Measurements from ENCODE around the gene ATP8B3. TPM values are rescaled to one million over a fixed set of nuclear protein-coding genes. Genes with fewer than 3 reads are reported as not detected.
A peak's percentile ranks its signal among the peaks of the same experiment; 100 is the strongest.

ATP8B3 gene
- polyA plus RNA-seq, 1 donor = 0.99 TPM

DNA sequence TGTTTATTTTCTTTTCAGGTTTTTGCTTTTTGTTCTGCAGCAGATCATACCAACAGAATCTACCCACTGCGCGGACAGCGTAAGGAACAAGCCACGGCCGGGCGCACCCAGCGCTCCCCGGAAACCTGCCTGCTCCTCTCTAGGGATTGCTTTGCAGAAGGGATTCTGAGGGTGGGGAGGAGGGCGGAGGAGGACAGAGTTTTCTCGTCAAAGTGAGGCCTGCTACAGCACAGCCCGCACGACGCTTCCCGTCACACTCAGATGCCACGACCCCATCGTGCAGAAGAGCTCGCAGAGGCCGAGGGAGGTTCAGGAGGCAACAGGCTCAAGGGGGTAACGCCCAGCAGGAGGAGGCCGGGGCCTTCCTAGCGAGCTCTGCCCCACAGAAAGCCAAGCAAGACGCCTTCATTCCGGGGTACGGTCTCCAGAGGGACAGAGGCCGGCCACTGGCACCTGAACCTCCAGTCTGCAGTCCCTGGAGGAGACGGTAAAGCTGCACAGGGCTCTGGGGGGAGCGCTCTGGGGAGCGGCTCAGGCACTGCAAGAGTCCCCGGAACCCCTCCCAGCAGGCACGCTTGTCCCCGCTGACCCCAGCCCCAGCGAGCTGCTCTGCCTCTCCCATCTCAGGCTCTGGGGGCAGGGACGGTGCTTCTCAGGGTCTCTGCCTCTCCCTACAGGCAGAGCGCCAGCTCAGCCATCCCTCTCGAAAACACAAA lies 29.3 kb upstream of the ATP8B3 start:
- H3K9me3 ChIP-seq (ENCODE audit: control insufficient read depth, low read depth, low read length) = peaks cover 4% of the 10 kb centered on the region
- H3K27ac ChIP-seq (ENCODE audit: low read length) = no peak overlapping the region
- H3K36me3 ChIP-seq (ENCODE audit: control insufficient read depth, insufficient read depth, low read length) = peaks cover 24% of the 10 kb centered on the region
- no peak for DNase-seq
- H3K4me1 ChIP-seq (ENCODE audit: control insufficient read depth, insufficient read depth, low read length) = peaks cover 18% of the 10 kb centered on the region
- WGBS (ENCODE audit: insufficient coverage, low lambda C conversion rate) = 86% methylated on average over 7 of the region's 35 CpGs
- no peak overlapping the region for H3K4me3 ChIP-seq (ENCODE audit: low read length)
- H3K27me3 ChIP-seq (ENCODE audit: control insufficient read depth, insufficient read depth, low read length) = no peaks in the 10 kb centered on the region

- peaks cover 12% of the 10 kb centered on the region for H3K4me1 ChIP-seq (ENCODE audit: control insufficient read depth, insufficient read depth, low read length)
- no CpG with 5 or more reads among the region's 22 CpGs for WGBS (ENCODE audit: insufficient coverage, low lambda C conversion rate)
- DNase-seq = no peak
- peaks cover 4% of the 10 kb centered on the region for H3K9me3 ChIP-seq (ENCODE audit: control insufficient read depth, low read depth, low read length)
- no peaks in the 10 kb centered on the region for H3K27me3 ChIP-seq (ENCODE audit: control insufficient read depth, insufficient read depth, low read length)
- H3K36me3 ChIP-seq (ENCODE audit: control insufficient read depth, insufficient read depth, low read length) = peaks cover 19% of the 10 kb centered on the region
- no peak overlapping the region for H3K4me3 ChIP-seq (ENCODE audit: low read length)
- no peak overlapping the region for H3K27ac ChIP-seq (ENCODE audit: low read length)
Observed at GRCh38 chr19:1840541-1841115, 28.6 kb upstream of the ATP8B3 start.

- DNase-seq = peak in 1 of 2 donors; percentile 43
Observed at GRCh38 chr19:1839658-1840540, 27.8 kb upstream of the ATP8B3 start.

GRCh38 chr19:1837625-1838105 lies 25.6 kb upstream of the ATP8B3 start:
- peaks cover 12% of the 10 kb centered on the region for H3K36me3 ChIP-seq (ENCODE audit: control insufficient read depth, insufficient read depth, low read length)
- no peaks in the 10 kb centered on the region for H3K27me3 ChIP-seq (ENCODE audit: control insufficient read depth, insufficient read depth, low read length)
- H3K27ac ChIP-seq (ENCODE audit: low read length) = peak overlapping the region; percentile 22
- WGBS (ENCODE audit: insufficient coverage, low lambda C conversion rate) = no CpG with 5 or more reads among the region's 23 CpGs
- DNase-seq = peak in 1 of 2 donors; percentile 43
- peak overlapping the region; percentile 26 for H3K4me3 ChIP-seq (ENCODE audit: low read length)
- peaks cover 4% of the 10 kb centered on the region for H3K9me3 ChIP-seq (ENCODE audit: control insufficient read depth, low read depth, low read length)
- peaks cover 11% of the 10 kb centered on the region for H3K4me1 ChIP-seq (ENCODE audit: control insufficient read depth, insufficient read depth, low read length)

More at GRCh38 chr19:1839658-1840540, 27.8 kb upstream of the ATP8B3 start:
- Histone ChIP-seq H3K9me3 (ENCODE audit: control insufficient read depth, low read depth, low read length) (peaks cover 4% of the 10 kb centered on the region), H3K27ac (ENCODE audit: low read length) (no peak overlapping the region), H3K36me3 (ENCODE audit: control insufficient read depth, insufficient read depth, low read length) (peaks cover 16% of the 10 kb centered on the region), H3K4me3 (ENCODE audit: low read length) (no peak overlapping the region), H3K27me3 (ENCODE audit: control insufficient read depth, insufficient read depth, low read length) (no peaks in the 10 kb centered on the region), H3K4me1 (ENCODE audit: control insufficient read depth, insufficient read depth, low read length) (peaks cover 11% of the 10 kb centered on the region)
- WGBS (ENCODE audit: insufficient coverage, low lambda C conversion rate) = no CpG with 5 or more reads among the region's 25 CpGs

DNA sequence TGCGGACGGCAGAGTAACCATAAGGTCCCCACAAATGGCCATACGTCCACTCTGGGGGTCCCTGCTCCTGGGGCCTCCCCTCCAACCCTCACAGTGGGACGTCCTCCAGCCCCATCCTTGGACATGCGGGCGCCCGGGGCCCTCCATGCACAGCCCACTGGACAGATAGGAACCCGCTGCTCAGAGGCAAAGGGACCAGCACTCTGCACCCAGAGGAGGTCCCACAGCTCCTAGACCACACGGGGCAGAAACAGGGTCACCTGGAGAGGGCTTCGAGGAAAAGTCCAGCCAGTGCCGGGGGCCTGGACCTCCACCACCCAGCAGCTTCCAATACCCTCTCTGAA lies 25.1 kb upstream of the ATP8B3 start:
- H3K36me3 ChIP-seq (ENCODE audit: control insufficient read depth, insufficient read depth, low read length) = peaks cover 13% of the 10 kb centered on the region
- no peak overlapping the region for H3K4me3 ChIP-seq (ENCODE audit: low read length)
- H3K27ac ChIP-seq (ENCODE audit: low read length) = no peak overlapping the region
- peaks cover 4% of the 10 kb centered on the region for H3K9me3 ChIP-seq (ENCODE audit: control insufficient read depth, low read depth, low read length)
- H3K4me1 ChIP-seq (ENCODE audit: control insufficient read depth, insufficient read depth, low read length) = peaks cover 11% of the 10 kb centered on the region
- DNase-seq = no peak
- no peaks in the 10 kb centered on the region for H3K27me3 ChIP-seq (ENCODE audit: control insufficient read depth, insufficient read depth, low read length)
- WGBS (ENCODE audit: insufficient coverage, low lambda C conversion rate) = no CpG with 5 or more reads among the region's 11 CpGs

GRCh38 chr19:1836458-1837221 lies 24.6 kb upstream of the ATP8B3 start:
- H3K36me3 ChIP-seq (ENCODE audit: control insufficient read depth, insufficient read depth, low read length) = peaks cover 16% of the 10 kb centered on the region
- WGBS (ENCODE audit: insufficient coverage, low lambda C conversion rate) = no CpG with 5 or more reads among the region's 31 CpGs
- no peak overlapping the region for H3K4me3 ChIP-seq (ENCODE audit: low read length)
- H3K27ac ChIP-seq (ENCODE audit: low read length) = no peak overlapping the region
- H3K9me3 ChIP-seq (ENCODE audit: control insufficient read depth, low read depth, low read length) = peaks cover 4% of the 10 kb centered on the region
- no peak for DNase-seq
- H3K4me1 ChIP-seq (ENCODE audit: control insufficient read depth, insufficient read depth, low read length) = peaks cover 11% of the 10 kb centered on the region
- no peaks in the 10 kb centered on the region for H3K27me3 ChIP-seq (ENCODE audit: control insufficient read depth, insufficient read depth, low read length)

DNA sequence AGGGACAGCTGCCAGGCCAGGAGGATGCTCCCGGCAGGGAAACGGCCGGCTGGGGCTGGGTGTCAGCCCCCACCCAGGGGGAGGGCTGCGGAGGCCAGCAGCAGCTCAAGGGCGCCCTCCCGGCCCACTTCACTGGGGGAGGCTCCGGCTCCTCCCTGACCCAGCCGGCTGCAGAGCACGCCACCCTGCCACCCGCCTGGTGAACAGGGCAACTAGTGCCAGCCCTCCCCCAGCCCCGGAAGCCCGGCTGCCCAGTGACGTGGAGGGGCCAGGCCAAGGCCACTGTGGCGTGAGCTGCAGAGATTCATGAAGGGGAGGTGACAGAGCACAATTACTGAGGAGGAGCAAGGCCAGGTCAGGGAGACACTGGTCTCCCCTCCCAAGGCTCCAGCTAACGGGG lies 21.5 kb upstream of the ATP8B3 start:
- no peaks in the 10 kb centered on the region for H3K4me1 ChIP-seq (ENCODE audit: control insufficient read depth, insufficient read depth, low read length)
- no peaks in the 10 kb centered on the region for H3K27me3 ChIP-seq (ENCODE audit: control insufficient read depth, insufficient read depth, low read length)
- H3K27ac ChIP-seq (ENCODE audit: low read length) = no peak overlapping the region
- DNase-seq = no peak
- H3K9me3 ChIP-seq (ENCODE audit: control insufficient read depth, low read depth, low read length) = peaks cover 4% of the 10 kb centered on the region
- no peak overlapping the region for H3K4me3 ChIP-seq (ENCODE audit: low read length)
- WGBS (ENCODE audit: insufficient coverage, low lambda C conversion rate) = no CpG with 5 or more reads among the region's 15 CpGs
- peaks cover 24% of the 10 kb centered on the region for H3K36me3 ChIP-seq (ENCODE audit: control insufficient read depth, insufficient read depth, low read length)

DNA sequence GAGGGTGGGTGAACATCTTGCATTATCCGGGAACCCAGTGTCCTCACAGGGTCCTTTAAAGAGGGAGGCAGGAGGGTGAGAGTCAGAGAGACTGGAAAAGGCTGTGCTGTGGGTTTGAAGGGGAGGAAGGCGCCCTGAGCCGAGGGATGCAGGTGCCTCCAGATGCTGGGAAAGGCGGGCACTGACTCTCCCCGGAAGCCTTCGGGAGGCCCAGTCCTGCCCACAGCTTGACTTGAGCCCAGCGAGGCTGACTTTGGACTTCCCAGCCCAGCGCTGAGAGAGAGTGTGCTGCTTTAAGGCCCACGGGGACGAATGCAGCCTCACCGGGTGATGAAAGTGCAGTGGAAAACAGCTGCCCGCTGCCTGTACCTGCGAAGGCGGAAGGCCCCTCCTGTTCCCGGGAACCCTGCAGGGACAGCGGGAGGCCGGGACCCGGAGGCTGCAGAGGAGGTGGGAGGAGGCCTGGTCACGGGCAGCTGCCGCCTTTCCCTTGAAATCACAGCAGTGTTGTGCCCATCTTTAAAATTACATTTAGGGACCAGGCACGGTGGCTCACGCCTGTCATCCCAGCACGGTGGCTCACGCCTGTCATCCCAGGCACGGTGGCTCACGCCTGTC lies 20.1 kb upstream of the ATP8B3 start:
- Histone ChIP-seq H3K9me3 (ENCODE audit: control insufficient read depth, low read depth, low read length) (peaks cover 3% of the 10 kb centered on the region), H3K27ac (ENCODE audit: low read length) (no peak overlapping the region), H3K4me1 (ENCODE audit: control insufficient read depth, insufficient read depth, low read length) (peaks cover under 1% of the 10 kb centered on the region), H3K27me3 (ENCODE audit: control insufficient read depth, insufficient read depth, low read length) (no peaks in the 10 kb centered on the region), H3K4me3 (ENCODE audit: low read length) (no peak overlapping the region), H3K36me3 (ENCODE audit: control insufficient read depth, insufficient read depth, low read length) (peaks cover 33% of the 10 kb centered on the region)
- no peak for DNase-seq
- no CpG with 5 or more reads among the region's 26 CpGs for WGBS (ENCODE audit: insufficient coverage, low lambda C conversion rate)

DNA sequence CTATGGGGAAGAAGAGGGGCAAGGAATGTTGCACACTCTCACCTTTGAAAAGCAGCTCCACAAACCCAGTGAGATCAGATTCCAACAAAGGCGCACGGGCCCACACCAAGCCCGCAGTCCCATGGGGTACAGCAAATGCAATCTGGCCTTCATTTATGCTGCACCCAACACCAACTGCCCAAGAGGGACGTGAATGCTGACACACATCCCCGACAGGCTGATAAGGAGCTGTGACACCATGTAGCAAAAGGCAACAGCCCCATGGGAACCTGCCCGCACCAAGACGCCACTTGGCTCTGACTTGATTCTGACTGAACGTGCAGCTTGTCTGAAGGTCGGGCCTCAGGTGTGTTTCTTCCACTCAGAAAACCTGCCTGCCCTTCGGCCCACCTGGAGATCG lies 18.9 kb upstream of the ATP8B3 start:
- no peak overlapping the region for H3K27ac ChIP-seq (ENCODE audit: low read length)
- WGBS (ENCODE audit: insufficient coverage, low lambda C conversion rate) = no CpG with 5 or more reads among the region's 11 CpGs
- H3K27me3 ChIP-seq (ENCODE audit: control insufficient read depth, insufficient read depth, low read length) = no peaks in the 10 kb centered on the region
- no peak for DNase-seq
- H3K9me3 ChIP-seq (ENCODE audit: control insufficient read depth, low read depth, low read length) = peaks cover 2% of the 10 kb centered on the region
- H3K4me3 ChIP-seq (ENCODE audit: low read length) = no peak overlapping the region
- H3K36me3 ChIP-seq (ENCODE audit: control insufficient read depth, insufficient read depth, low read length) = peaks cover 33% of the 10 kb centered on the region
- H3K4me1 ChIP-seq (ENCODE audit: control insufficient read depth, insufficient read depth, low read length) = peaks cover 10% of the 10 kb centered on the region
